Measurements from ENCODE around the gene TMEM121B.
A peak's percentile ranks its signal among the peaks of the same experiment; 100 is the strongest.

The TMEM121B gene

GRCh38 chr22:17121233-17122195 lies at the start of gene TMEM121B:
TSS of gene TMEM121B (minus strand) at chr22:17121360. CDS start at chr22:17121127, 233 bp downstream.
- TF ChIP-seq ZFX (IDR thresholded peaks at IDR 0.05; ENCODE audit: borderline replicate concordance), result no peak
- TF ChIP-seq, protein P1, sequence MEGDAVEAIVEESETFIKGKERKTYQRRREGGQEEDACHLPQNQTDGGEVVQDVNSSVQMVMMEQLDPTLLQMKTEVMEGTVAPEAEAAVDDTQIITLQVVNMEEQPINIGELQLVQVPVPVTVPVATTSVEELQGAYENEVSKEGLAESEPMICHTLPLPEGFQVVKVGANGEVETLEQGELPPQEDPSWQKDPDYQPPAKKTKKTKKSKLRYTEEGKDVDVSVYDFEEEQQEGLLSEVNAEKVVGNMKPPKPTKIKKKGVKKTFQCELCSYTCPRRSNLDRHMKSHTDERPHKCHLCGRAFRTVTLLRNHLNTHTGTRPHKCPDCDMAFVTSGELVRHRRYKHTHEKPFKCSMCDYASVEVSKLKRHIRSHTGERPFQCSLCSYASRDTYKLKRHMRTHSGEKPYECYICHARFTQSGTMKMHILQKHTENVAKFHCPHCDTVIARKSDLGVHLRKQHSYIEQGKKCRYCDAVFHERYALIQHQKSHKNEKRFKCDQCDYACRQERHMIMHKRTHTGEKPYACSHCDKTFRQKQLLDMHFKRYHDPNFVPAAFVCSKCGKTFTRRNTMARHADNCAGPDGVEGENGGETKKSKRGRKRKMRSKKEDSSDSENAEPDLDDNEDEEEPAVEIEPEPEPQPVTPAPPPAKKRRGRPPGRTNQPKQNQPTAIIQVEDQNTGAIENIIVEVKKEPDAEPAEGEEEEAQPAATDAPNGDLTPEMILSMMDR (IDR thresholded peaks at IDR 0.05), result no peak
- H3K27ac ChIP-seq, result peak within 1 kb of the TSS; percentile 75

DNA sequence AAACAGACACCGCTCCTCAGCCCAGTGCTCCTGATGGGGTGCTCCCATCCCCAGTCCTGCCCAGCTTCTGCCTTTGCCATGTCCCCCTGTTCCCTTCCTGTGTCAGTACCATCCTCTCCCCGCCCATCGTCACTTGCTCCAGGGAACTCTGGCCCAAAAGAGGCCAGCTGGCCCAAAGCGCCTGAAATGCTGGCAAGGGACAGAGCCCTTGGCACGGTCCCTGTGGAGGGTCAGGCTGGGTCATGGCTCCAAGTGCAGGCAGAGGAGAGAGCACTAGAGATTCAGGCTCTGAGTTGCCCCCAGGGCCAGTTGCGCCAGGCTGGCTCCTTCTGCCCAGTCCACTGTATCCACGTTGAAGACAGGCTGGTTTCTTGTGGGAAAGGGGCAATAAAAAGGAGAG lies 46.3 kb upstream of the TMEM121B start:
- H3K27ac ChIP-seq, result no peak overlapping the region
- no peak for TF ChIP-seq ZFX (IDR thresholded peaks at IDR 0.05; ENCODE audit: borderline replicate concordance)
- TF ChIP-seq, protein P1 (IDR thresholded peaks at IDR 0.05), result no peak

- no peak overlapping the region for H3K27ac ChIP-seq
- no peak for TF ChIP-seq ZFX (IDR thresholded peaks at IDR 0.05; ENCODE audit: borderline replicate concordance)
- TF ChIP-seq, protein P1 (IDR thresholded peaks at IDR 0.05), result peak; percentile 24; the same call in 1 of the 2 replicates
Measured at GRCh38 chr22:17164392-17165024, 43.3 kb upstream of the TMEM121B start.

- no peak overlapping the region for H3K27ac ChIP-seq
- TF ChIP-seq ZFX (IDR thresholded peaks at IDR 0.05; ENCODE audit: borderline replicate concordance), result no peak
- TF ChIP-seq, protein P1 (IDR thresholded peaks at IDR 0.05), result no peak
Measured at GRCh38 chr22:17162731-17163130, 41.6 kb upstream of the TMEM121B start.

DNA sequence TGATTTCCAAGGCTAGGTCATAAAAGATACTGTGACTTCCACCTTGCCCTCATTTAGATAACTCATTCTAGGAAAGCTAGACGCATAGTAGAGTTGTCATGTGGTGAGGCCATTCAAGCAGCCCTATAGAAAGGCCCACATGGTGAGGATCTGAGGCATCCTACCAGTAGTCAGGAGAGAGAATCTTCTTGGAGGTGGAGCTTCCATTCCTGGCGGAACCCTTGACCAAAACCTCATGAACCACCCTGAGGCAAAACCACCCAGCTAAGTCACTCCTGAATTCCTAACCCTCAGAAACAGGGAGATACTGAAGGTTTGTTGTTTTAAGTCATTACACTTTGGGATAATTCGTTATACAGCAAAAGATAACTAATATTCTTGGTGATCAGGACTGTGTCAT lies 40.8 kb upstream of the TMEM121B start:
- no peak overlapping the region for H3K27ac ChIP-seq
- TF ChIP-seq, protein P1 (IDR thresholded peaks at IDR 0.05), result no peak
- no peak for TF ChIP-seq ZFX (IDR thresholded peaks at IDR 0.05; ENCODE audit: borderline replicate concordance)

- TF ChIP-seq, protein P1 (IDR thresholded peaks at IDR 0.05), result no peak
- TF ChIP-seq ZFX (IDR thresholded peaks at IDR 0.05; ENCODE audit: borderline replicate concordance), result 0 out of 2 replicates have a peak, but pooled peaks have one; percentile 49
- H3K27ac ChIP-seq, result peak overlapping the region; percentile 92
Measured at GRCh38 chr22:17159504-17159951, 38.4 kb upstream of the TMEM121B start.
